Progenitor cell of endocrine pancreas (in vitro differentiated cells): Measurements from ENCODE around the gene VDAC2. TPM values are rescaled to one million over a fixed set of nuclear protein-coding genes. Genes with fewer than 3 reads are reported as not detected.
"Not testable (repeated sequence)": the region's sequence is repeated elsewhere in the genome, so short reads cannot be mapped to it uniquely, and the experiment has no call there.

ENCODE experiments used
- DNase-seq: peaks from one replicate; pipeline ENCODE4 v3.0.0; 2021; ENCODE audit warnings: low spot score; ENCODE audit not compliant: unreplicated experiment
- H3K27ac Mint-ChIP-seq: 2 replicates; pipeline ENCODE4 v1.8.0; 2021; ENCODE audit warnings: mild to moderate bottlenecking, moderate library complexity, mixed read lengths
- H3K27me3 Mint-ChIP-seq: 2 replicates; pipeline ENCODE4 v1.8.0; 2021; ENCODE audit warnings: mixed read lengths
- H3K36me3 Mint-ChIP-seq: 2 replicates; pipeline ENCODE4 v1.8.0; 2022; ENCODE audit warnings: mixed read lengths; ENCODE audit not compliant: insufficient read depth
- H3K4me1 Mint-ChIP-seq: 2 replicates; pipeline ENCODE4 v1.8.0; 2021; ENCODE audit warnings: low read depth, mixed read lengths
- H3K4me3 Mint-ChIP-seq: 2 replicates; pipeline ENCODE4 v1.8.0; 2021; ENCODE audit warnings: low read depth, mild to moderate bottlenecking, moderate library complexity, mixed read lengths
- H3K9me3 Mint-ChIP-seq: 2 replicates; pipeline ENCODE4 v1.8.0; 2021; ENCODE audit warnings: low read depth, mixed read lengths
- CTCF ChIP-seq: fragments of 200-600 bp; sonication (generic); IDR thresholded peaks from one replicate; pipeline ENCODE4 v1.5.0; 2021; ENCODE audit warnings: antibody characterized with exemption, mild to moderate bottlenecking; ENCODE audit not compliant: unreplicated experiment
- total RNA-seq: library from RNA; stranded (reverse); gene quantifications from 2 replicates; pipeline ENCODE4 v1.2.1, GENCODE V29; 2021

VDAC2 gene
- total RNA-seq, 1 donor from 2014 or later: 142 TPM

GRCh38 chr10:75211007-75211691 is 553 bp downstream of the VDAC2 start:
- no peak for DNase-seq
- H3K27ac Mint-ChIP-seq: peak overlapping the region; percentile 99
- TF ChIP-seq CTCF: peak; percentile 4
- no peaks in the 10 kb centered on the region for H3K27me3 Mint-ChIP-seq
- H3K4me1 Mint-ChIP-seq: peaks cover 36% of the 10 kb centered on the region
- peaks cover 18% of the 10 kb centered on the region for H3K36me3 Mint-ChIP-seq
- peak overlapping the region; percentile 97 for H3K4me3 Mint-ChIP-seq
- no peaks in the 10 kb centered on the region for H3K9me3 Mint-ChIP-seq

- TF ChIP-seq CTCF: no peak
- Mint-ChIP-seq H3K9me3 (no peaks in the 10 kb centered on the region), H3K27ac (peak overlapping the region; percentile 49), H3K36me3 (peaks cover 20% of the 10 kb centered on the region), H3K4me1 (peaks cover 36% of the 10 kb centered on the region), H3K4me3 (peak overlapping the region; percentile 97), H3K27me3 (no peaks in the 10 kb centered on the region)
- no peak for DNase-seq
These were observed 1.7 kb downstream of the VDAC2 start for GRCh38 chr10:75212343-75212742.

- Mint-ChIP-seq H3K4me1 (peaks cover 47% of the 10 kb centered on the region), H3K27ac (peak overlapping the region; percentile 6), H3K36me3 (peaks cover 36% of the 10 kb centered on the region), H3K27me3 (no peaks in the 10 kb centered on the region), H3K9me3 (no peaks in the 10 kb centered on the region), H3K4me3 (no peak overlapping the region)
- TF ChIP-seq CTCF: no peak
- DNase-seq: no peak
These were observed 9.7 kb downstream of the VDAC2 start for GRCh38 chr10:75220274-75220673.

- not testable (repeated sequence) for H3K27me3 Mint-ChIP-seq, H3K9me3 Mint-ChIP-seq, DNase-seq, H3K4me3 Mint-ChIP-seq
- peaks cover 49% of the 10 kb centered on the region for H3K4me1 Mint-ChIP-seq
- peaks cover 33% of the 10 kb centered on the region for H3K36me3 Mint-ChIP-seq
- H3K27ac Mint-ChIP-seq: peak overlapping the region; percentile 33
These were observed 10.9 kb downstream of the VDAC2 start for GRCh38 chr10:75221492-75221891.

DNA sequence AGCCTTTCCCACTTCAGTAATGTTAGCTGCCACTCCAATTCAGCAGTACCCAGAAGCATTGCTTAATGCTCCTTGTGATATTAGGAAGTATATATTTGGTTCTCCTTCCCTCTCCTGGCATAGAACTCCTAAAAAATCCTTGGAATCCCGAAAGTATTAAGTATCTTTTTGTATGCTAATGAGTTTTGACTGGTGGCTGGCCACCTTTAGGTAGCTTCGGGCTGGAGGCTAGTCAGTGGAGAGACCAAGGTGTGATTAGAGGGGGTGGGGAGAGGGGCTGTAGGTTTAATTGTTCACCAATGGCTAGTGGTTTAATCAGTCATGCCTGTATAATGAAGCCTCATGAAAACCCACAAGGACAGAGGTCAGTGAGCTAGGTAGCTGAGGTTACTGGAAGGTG is 12.9 kb downstream of the VDAC2 start:
- H3K4me3 Mint-ChIP-seq: no peak overlapping the region
- DNase-seq: no peak

More for the DNA sequence above, 12.9 kb downstream of the VDAC2 start:
- Mint-ChIP-seq H3K27me3 (no peaks in the 10 kb centered on the region), H3K4me1 (peaks cover 51% of the 10 kb centered on the region), H3K27ac (peak overlapping the region; percentile 98), H3K36me3 (peaks cover 33% of the 10 kb centered on the region), H3K9me3 (no peaks in the 10 kb centered on the region)
- no peak for TF ChIP-seq CTCF
